IMR-90 (cell line): ENCODE measurements around the gene HOXD13. TPM values are rescaled to one million over a fixed set of nuclear protein-coding genes. Genes with fewer than 3 reads are reported as not detected.
A peak's percentile ranks its signal among the peaks of the same experiment; 100 is the strongest.

Experiments used
- ATAC-seq: fragments of 200-7000 bp; cut with Tn5 transposase; 2 replicates; pipeline ENCODE4 v1.9.1; 2020; ENCODE audit warnings: low read depth, mild to moderate bottlenecking, moderate library complexity
- BruUV-seq: library from RNA; stranded (reverse); fragments of 400-500 nt; replicated peaks from 2 replicates; lab custom pipeline; 2021; lab: Mats Ljungman, UMichigan
- CTCF ChIA-PET: fragments of 300-600 bp; formaldehyde crosslinking; extraction: SDS; loops from one replicate; lab custom pipeline; 2021; ENCODE audit warnings: antibody characterized with exemption; lab: Yijun Ruan, JAX
- POLR2A ChIA-PET: fragments of 300-600 bp; sonication (Branson Sonifier 250); formaldehyde crosslinking; loops from one replicate; lab custom pipeline; 2022; ENCODE audit warnings: antibody characterized with exemption; ENCODE audit not compliant: unreplicated experiment; lab: Charles Lee
- DNase-seq: peaks from one replicate; pipeline ENCODE4 v3.0.0; 2013
- H2AFZ ChIP-seq: replicated peaks from 2 replicates; pipeline ENCODE3; 2013; ENCODE audit warnings: low read length, mild to moderate bottlenecking; ENCODE audit not compliant: poor library complexity
- H2AK5ac ChIP-seq: 2 replicates; pipeline ENCODE4 v1.6.1; 2013; ENCODE audit warnings: low read depth, low read length, inconsistent platforms
- H2AK9ac ChIP-seq: replicated peaks from 2 replicates; pipeline ENCODE3; 2013; ENCODE audit warnings: mild to moderate bottlenecking, low read depth, low read length, moderate library complexity; ENCODE audit not compliant: poor library complexity
- H2BK120ac ChIP-seq: 2 replicates; pipeline ENCODE4 v1.6.1; 2013; ENCODE audit warnings: low read depth, low read length, inconsistent platforms
- H2BK15ac ChIP-seq: 3 replicates; pipeline ENCODE4 v1.6.1; 2013; ENCODE audit warnings: low read depth, low read length, inconsistent platforms
- H2BK20ac ChIP-seq: 2 replicates; pipeline ENCODE4 v1.6.1; 2013; ENCODE audit warnings: low read depth, mild to moderate bottlenecking, inconsistent platforms, low read length, moderate library complexity
- H2BK5ac ChIP-seq: 2 replicates; pipeline ENCODE4 v1.6.1; 2013; ENCODE audit warnings: mild to moderate bottlenecking, low read depth, low read length, inconsistent platforms; ENCODE audit not compliant: poor library complexity, severe bottlenecking
- H3K14ac ChIP-seq: replicated peaks from 2 replicates; pipeline ENCODE4 v1.6.1; 2013; ENCODE audit warnings: low read depth, low read length, inconsistent platforms
- H3K18ac ChIP-seq: 2 replicates; pipeline ENCODE4 v1.6.1; 2013; ENCODE audit warnings: low read depth, low read length, control low read depth
- H3K23ac ChIP-seq: 2 replicates; pipeline ENCODE4 v1.6.1; 2013; ENCODE audit warnings: low read depth, low read length, inconsistent platforms
- H3K27ac ChIP-seq: 2 replicates; pipeline ENCODE4 v1.5.1; 2013; ENCODE audit warnings: mild to moderate bottlenecking, control low read depth, low read length; ENCODE audit not compliant: insufficient read depth
- H3K27me3 ChIP-seq: 2 replicates; pipeline ENCODE4 v1.6.1; 2013; ENCODE audit warnings: low read length; ENCODE audit not compliant: control insufficient read depth, insufficient read depth
- H3K36me3 ChIP-seq: 2 replicates; pipeline ENCODE4 v1.6.1; 2013; ENCODE audit warnings: low read length, mixed read lengths; ENCODE audit not compliant: control insufficient read depth, insufficient read depth
- H3K4ac ChIP-seq: 2 replicates; pipeline ENCODE4 v1.6.1; 2013; ENCODE audit warnings: low read depth, low read length, inconsistent platforms
- H3K4me1 ChIP-seq: 2 replicates; pipeline ENCODE4 v1.6.1; 2013; ENCODE audit warnings: low read length, mixed read lengths; ENCODE audit not compliant: control insufficient read depth, insufficient read depth
- H3K4me2 ChIP-seq: 2 replicates; pipeline ENCODE4 v1.6.1; 2013; ENCODE audit warnings: low read depth, mild to moderate bottlenecking, control low read depth, low read length, moderate library complexity
- H3K4me3 ChIP-seq: 2 replicates; pipeline ENCODE4 v1.5.1; 2013; ENCODE audit warnings: low read depth, mild to moderate bottlenecking, control low read depth, low read length, moderate library complexity; ENCODE audit not compliant: insufficient read depth
- H3K56ac ChIP-seq: 2 replicates; pipeline ENCODE4 v1.6.1; 2013; ENCODE audit warnings: low read length, inconsistent platforms; ENCODE audit not compliant: insufficient read depth; ENCODE audit errors: extremely low read depth
- H3K79me1 ChIP-seq, 2 experiments: 2 replicates each; pipeline ENCODE4 v1.6.1; 2013; ENCODE audit warnings: low read length in 2 of 2, inconsistent platforms in 1 of 2, low read depth in 1 of 2
- H3K9ac ChIP-seq: 2 replicates; pipeline ENCODE4 v1.6.1; 2013; ENCODE audit warnings: low read depth, low read length, control low read depth
- H3K9me1 ChIP-seq: 2 replicates; pipeline ENCODE4 v1.6.1; 2013; ENCODE audit warnings: low read length, inconsistent platforms; ENCODE audit not compliant: insufficient read depth
- H3K9me3 ChIP-seq: 2 replicates; pipeline ENCODE4 v1.6.1; 2013; ENCODE audit warnings: low read length; ENCODE audit not compliant: control insufficient read depth, insufficient read depth
- H4K20me1 ChIP-seq: 2 replicates; pipeline ENCODE4 v1.6.1; 2013; ENCODE audit warnings: low read length, inconsistent platforms; ENCODE audit not compliant: insufficient read depth
- H4K5ac ChIP-seq: 2 replicates; pipeline ENCODE4 v1.6.1; 2013; ENCODE audit warnings: mild to moderate bottlenecking, low read depth, low read length, control low read depth
- H4K8ac ChIP-seq, 2 experiments: 2 replicates each; pipeline ENCODE4 v1.6.1; 2013; ENCODE audit warnings: low read depth in 2 of 2, low read length in 2 of 2, control low read depth in 1 of 2, inconsistent platforms in 1 of 2
- H4K91ac ChIP-seq: 2 replicates; pipeline ENCODE4 v1.6.1; 2013; ENCODE audit warnings: low read depth, low read length, inconsistent platforms; ENCODE audit not compliant: insufficient read depth
- CEBPB ChIP-seq: IDR thresholded peaks from 2 replicates; pipeline ENCODE4 v1.6.1; 2012; ENCODE audit warnings: low read depth, low read length, improper control_type of control experiment
- CHD1 ChIP-seq: IDR thresholded peaks from 2 replicates; pipeline ENCODE4 v1.6.1; 2012; ENCODE audit warnings: low read depth, low read length, improper control_type of control experiment
- MAZ ChIP-seq: IDR thresholded peaks from 2 replicates; pipeline ENCODE4 v1.6.1; 2012; ENCODE audit warnings: low read depth, mild to moderate bottlenecking, low read length, improper control_type of control experiment, moderate library complexity, borderline replicate concordance
- MXI1 ChIP-seq: IDR thresholded peaks from 2 replicates; pipeline ENCODE4 v1.6.1; 2012; ENCODE audit warnings: low read depth, mild to moderate bottlenecking, low read length, moderate library complexity, borderline replicate concordance
- POLR2A ChIP-seq: IDR thresholded peaks from 2 replicates; pipeline ENCODE4 v1.6.1; 2012; ENCODE audit warnings: mild to moderate bottlenecking, low read depth, low read length
- RAD21 ChIP-seq: IDR thresholded peaks from 2 replicates; pipeline ENCODE4 v1.6.1; 2012; ENCODE audit warnings: low read length, improper control_type of control experiment
- RFX5 ChIP-seq: IDR thresholded peaks from 2 replicates; pipeline ENCODE4 v1.8.0; 2012; ENCODE audit warnings: low read depth, mild to moderate bottlenecking, low read length, moderate library complexity
- SMC3 ChIP-seq: fragments of 150-350 bp; IDR thresholded peaks from 2 replicates; pipeline ENCODE4 v1.6.1; 2016; ENCODE audit warnings: low read depth, mild to moderate bottlenecking, antibody characterized with exemption, low read length, moderate library complexity
- WGBS, 2 experiments: methylation state at CpG; one replicate each; pipeline versions ENCODE4 v1.1.5 to v1.1.7; 2013; ENCODE audit warnings: missing lambda C conversion rate in 2 of 2; ENCODE audit not compliant: insufficient read length in 1 of 2; ENCODE audit errors: extremely low coverage in 2 of 2; 5-methylcytosine and 5-hydroxymethylcytosine counted together
- dilution Hi-C: fragments of 300-500 bp; cut with HindIII; formaldehyde crosslinking; loops from one replicate; pipeline ENCODE4 v1.14.3; 2018; ENCODE audit warnings: low sequenced_read_pairs; ENCODE audit not compliant: unreplicated experiment
- in situ Hi-C: fragments of 300-500 bp; cut with MboI; formaldehyde crosslinking; loops from 3 replicates; pipeline ENCODE4 v1.14.3; 2019; ENCODE audit warnings: low sequenced_read_pairs, inconsistent platforms, mixed read lengths
- intact Hi-C: fragments of 100-400 bp; cut with micrococcal nuclease; formaldehyde crosslinking; loops from 2 replicates; pipeline ENCODE4 v1.10.0; 2022
- polyA plus RNA-seq, 3 experiments: library from polyadenylated mRNA; depleted of rRNA; stranded (reverse); fragments of >200 nt; gene quantifications; 2 replicates each; pipeline ENCODE4 v1.2.3, GENCODE V29; 2012; ENCODE audit warnings: low replicate concordance in 1 of 3
- total RNA-seq: library from RNA; depleted of rRNA; stranded (reverse); fragments of >200 nt; gene quantifications from 2 replicates; pipeline ENCODE4 v1.2.3, GENCODE V29; 2012
- TF ChIP-seq, protein P1 (sequence below): conservative IDR thresholded peaks from 2 replicates; pipeline ENCODE4 v1.5.1; 2012; ENCODE audit warnings: mild to moderate bottlenecking, low read depth, low read length, improper control_type of control experiment
- TF ChIP-seq, protein P2 (sequence below): fragments of 150-350 bp; IDR thresholded peaks from 2 replicates; pipeline ENCODE4 v1.6.1; 2016; ENCODE audit warnings: low read depth, mild to moderate bottlenecking, low read length, moderate library complexity, borderline replicate concordance

The HOXD13 gene
- total and polyA plus RNA-seq, 2 of the 4 experiments (the other 2 are of a cell fraction): not detected

DNA sequence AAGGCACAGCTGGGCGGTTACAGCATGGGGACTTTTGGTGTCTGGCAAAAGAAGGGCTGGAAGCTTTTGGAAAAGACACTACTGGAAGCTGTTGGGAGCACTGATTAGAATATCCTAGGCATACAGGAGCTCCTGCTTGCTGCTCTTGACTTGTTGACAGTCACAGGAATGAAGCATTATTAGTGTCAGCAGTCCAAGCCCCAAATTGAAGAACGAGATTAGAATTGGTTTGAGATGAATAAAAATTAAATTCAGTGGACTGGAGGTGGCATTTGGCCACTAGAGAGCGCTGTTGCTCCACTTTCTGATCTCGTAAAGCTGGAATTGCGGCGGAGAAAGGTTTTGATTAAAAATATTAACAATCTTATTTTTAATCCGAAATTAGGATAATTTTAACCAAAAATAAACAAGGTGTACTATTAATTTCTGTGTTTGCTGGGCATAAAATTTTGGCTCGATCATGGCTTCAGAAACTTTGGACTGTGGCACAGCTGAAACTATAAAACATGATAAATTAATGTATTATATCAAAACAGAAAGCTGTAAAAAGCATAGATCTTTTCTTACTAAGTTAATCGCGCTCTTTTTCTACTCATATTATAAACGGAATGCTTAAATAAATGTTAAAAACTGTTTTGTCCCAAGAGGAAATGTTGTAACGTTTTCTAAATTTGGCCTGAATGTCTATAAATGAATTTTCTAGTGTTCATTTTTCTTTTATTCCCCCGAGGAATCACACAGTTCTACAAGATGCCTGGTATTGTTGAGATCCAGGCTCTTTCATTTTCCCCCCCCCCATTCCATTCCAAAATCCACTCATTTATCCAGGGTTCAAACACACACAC lies 34.6 kb downstream of the HOXD13 start:
- Histone ChIP-seq H3K23ac (no peak overlapping the region), H3K4ac (no peak overlapping the region), H4K5ac (no peak overlapping the region), H4K20me1 (no peaks in the 10 kb centered on the region; the same call in 1 of the 2 replicates), H2BK20ac (no peak overlapping the region), H3K27ac (no peak overlapping the region), H4K91ac (no peak overlapping the region), H2AK9ac (no peak overlapping the region), H2AFZ (no peak overlapping the region), H3K4me3 (no peak overlapping the region), H3K27me3 (peaks cover 88% of the 10 kb centered on the region), H3K4me1 (no peaks in the 10 kb centered on the region), H2BK5ac (no peak overlapping the region), H3K4me2 (no peak overlapping the region), H3K9me3 (peaks cover 2% of the 10 kb centered on the region; the same call in 1 of the 2 replicates), H2AK5ac (no peak overlapping the region), H2BK120ac (no peak overlapping the region), H2BK15ac (no peak overlapping the region), H3K9me1 (no peaks in the 10 kb centered on the region), H3K56ac (no peak overlapping the region), H3K14ac (no peak overlapping the region), H3K79me1 (no peaks in the 10 kb centered on the region), H3K9ac (no peak overlapping the region), H4K8ac (no peak overlapping the region), H3K36me3 (no peaks in the 10 kb centered on the region), H3K18ac (no peak overlapping the region)
- BruUV-seq: no TSS peak
- DNase-seq (peak; percentile 58), ATAC-seq (peak; percentile 40; the same call in 1 of the 2 replicates)
- intact Hi-C loops (loop anchor here (1.0 to 2.0 kb wide), 6 partner anchors 427 to 1632 kb away; no protein-coding TSS in a partner anchor), dilution Hi-C loops (no loop called here), in situ Hi-C loops (loop anchor here (5.0 to 10.0 kb wide), 4 partner anchors 328 to 1028 kb away; no protein-coding TSS in a partner anchor)
- CTCF ChIA-PET: interaction anchor here (0.6 to 3.7 kb wide), 25 partner anchors 11 to 1281 kb away, joined by 3 to 22 read pairs (median 4); no protein-coding TSS in a partner anchor
- POLR2A ChIA-PET: no interaction called here
- no peak for TF ChIP-seq POLR2A
- TF ChIP-seq CEBPB: no peak
- no peak for TF ChIP-seq MXI1
- TF ChIP-seq, protein P1, sequence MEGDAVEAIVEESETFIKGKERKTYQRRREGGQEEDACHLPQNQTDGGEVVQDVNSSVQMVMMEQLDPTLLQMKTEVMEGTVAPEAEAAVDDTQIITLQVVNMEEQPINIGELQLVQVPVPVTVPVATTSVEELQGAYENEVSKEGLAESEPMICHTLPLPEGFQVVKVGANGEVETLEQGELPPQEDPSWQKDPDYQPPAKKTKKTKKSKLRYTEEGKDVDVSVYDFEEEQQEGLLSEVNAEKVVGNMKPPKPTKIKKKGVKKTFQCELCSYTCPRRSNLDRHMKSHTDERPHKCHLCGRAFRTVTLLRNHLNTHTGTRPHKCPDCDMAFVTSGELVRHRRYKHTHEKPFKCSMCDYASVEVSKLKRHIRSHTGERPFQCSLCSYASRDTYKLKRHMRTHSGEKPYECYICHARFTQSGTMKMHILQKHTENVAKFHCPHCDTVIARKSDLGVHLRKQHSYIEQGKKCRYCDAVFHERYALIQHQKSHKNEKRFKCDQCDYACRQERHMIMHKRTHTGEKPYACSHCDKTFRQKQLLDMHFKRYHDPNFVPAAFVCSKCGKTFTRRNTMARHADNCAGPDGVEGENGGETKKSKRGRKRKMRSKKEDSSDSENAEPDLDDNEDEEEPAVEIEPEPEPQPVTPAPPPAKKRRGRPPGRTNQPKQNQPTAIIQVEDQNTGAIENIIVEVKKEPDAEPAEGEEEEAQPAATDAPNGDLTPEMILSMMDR: peak; percentile 92
- peak; percentile 89 for TF ChIP-seq RAD21
- TF ChIP-seq SMC3: peak; percentile 86
- no peak for TF ChIP-seq RFX5
- TF ChIP-seq MAZ: no peak
- no peak for TF ChIP-seq CHD1
- TF ChIP-seq, protein P2, sequence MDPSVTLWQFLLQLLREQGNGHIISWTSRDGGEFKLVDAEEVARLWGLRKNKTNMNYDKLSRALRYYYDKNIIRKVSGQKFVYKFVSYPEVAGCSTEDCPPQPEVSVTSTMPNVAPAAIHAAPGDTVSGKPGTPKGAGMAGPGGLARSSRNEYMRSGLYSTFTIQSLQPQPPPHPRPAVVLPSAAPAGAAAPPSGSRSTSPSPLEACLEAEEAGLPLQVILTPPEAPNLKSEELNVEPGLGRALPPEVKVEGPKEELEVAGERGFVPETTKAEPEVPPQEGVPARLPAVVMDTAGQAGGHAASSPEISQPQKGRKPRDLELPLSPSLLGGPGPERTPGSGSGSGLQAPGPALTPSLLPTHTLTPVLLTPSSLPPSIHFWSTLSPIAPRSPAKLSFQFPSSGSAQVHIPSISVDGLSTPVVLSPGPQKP: no peak
- no CpG with 5 or more reads among the region's 13 CpGs for WGBS, 2 experiments
